Measurements from ENCODE around the gene IL2RA. TPM values are rescaled to one million over a fixed set of nuclear protein-coding genes. Genes with fewer than 3 reads are reported as not detected.

The IL2RA gene
- total RNA-seq, 6 donors from 2014 or later = 0.91 to 8.4 (median 4.0) TPM; not detected in 1

GRCh38 chr10:6080417-6080973, 18.3 kb upstream of the IL2RA start:
- TF ChIP-seq EP300 (IDR thresholded peaks at IDR 0.05) = no peak
- no peak for TF ChIP-seq POLR2AphosphoS5 (IDR thresholded peaks at IDR 0.05)
- TF ChIP-seq POLR2A (IDR thresholded peaks at IDR 0.05) = no peak
- TF ChIP-seq, protein P1, sequence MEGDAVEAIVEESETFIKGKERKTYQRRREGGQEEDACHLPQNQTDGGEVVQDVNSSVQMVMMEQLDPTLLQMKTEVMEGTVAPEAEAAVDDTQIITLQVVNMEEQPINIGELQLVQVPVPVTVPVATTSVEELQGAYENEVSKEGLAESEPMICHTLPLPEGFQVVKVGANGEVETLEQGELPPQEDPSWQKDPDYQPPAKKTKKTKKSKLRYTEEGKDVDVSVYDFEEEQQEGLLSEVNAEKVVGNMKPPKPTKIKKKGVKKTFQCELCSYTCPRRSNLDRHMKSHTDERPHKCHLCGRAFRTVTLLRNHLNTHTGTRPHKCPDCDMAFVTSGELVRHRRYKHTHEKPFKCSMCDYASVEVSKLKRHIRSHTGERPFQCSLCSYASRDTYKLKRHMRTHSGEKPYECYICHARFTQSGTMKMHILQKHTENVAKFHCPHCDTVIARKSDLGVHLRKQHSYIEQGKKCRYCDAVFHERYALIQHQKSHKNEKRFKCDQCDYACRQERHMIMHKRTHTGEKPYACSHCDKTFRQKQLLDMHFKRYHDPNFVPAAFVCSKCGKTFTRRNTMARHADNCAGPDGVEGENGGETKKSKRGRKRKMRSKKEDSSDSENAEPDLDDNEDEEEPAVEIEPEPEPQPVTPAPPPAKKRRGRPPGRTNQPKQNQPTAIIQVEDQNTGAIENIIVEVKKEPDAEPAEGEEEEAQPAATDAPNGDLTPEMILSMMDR (IDR thresholded peaks at IDR 0.05) = no peak
- WGBS, 2 donors = 73 to 82% methylated on average over 4 of the region's 4 CpGs
- no peak overlapping the region for H3K4me3 ChIP-seq
- no peak for ATAC-seq (ENCODE audit: low FRiP score in 2 of 2)
- DNase-seq = no peak
- peaks cover 0 to 16% (median 8%) of the 10 kb centered on the region in 4 donors for H3K4me1 ChIP-seq
- no peaks in the 10 kb centered on the region for H3K9me3 ChIP-seq
- H3K27me3 ChIP-seq = no peaks in the 10 kb centered on the region
- no peaks in the 10 kb centered on the region for H3K36me3 ChIP-seq
- no peak overlapping the region for H3K27ac ChIP-seq

DNA sequence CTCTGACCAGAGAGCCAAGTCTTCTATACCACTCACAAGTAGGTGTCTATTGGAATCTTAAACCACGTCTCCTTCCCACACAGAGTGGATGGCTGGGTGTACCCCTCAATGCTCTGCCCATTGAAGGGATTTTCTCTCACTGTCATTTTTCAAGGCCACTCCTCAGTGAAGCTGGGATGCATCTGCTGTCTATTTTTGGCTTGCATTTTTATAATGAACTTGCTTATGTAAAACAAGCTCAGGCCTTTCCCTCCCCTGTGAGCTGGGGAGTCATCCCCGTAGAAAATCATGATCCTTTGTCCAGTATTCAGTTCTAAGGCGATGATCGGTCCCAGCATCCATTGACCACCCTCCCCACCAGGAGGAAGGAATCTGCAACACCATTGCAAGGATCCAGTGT, 16.9 kb upstream of the IL2RA start:
- no peak overlapping the region for H3K4me3 ChIP-seq
- H3K4me1 ChIP-seq = peaks cover 0 to 13% (median 6%) of the 10 kb centered on the region in 4 donors
- H3K36me3 ChIP-seq = no peaks in the 10 kb centered on the region
- H3K27ac ChIP-seq = no peak overlapping the region
- H3K9me3 ChIP-seq = no peaks in the 10 kb centered on the region
- H3K27me3 ChIP-seq = no peaks in the 10 kb centered on the region
- DNase-seq (no peak), ATAC-seq (ENCODE audit: low FRiP score in 2 of 2) (no peak)
- WGBS, 2 donors = 69 to 96% methylated on average over 4 of the region's 4 CpGs
- TF ChIP-seq, protein P1 (IDR thresholded peaks at IDR 0.05) = no peak

DNA sequence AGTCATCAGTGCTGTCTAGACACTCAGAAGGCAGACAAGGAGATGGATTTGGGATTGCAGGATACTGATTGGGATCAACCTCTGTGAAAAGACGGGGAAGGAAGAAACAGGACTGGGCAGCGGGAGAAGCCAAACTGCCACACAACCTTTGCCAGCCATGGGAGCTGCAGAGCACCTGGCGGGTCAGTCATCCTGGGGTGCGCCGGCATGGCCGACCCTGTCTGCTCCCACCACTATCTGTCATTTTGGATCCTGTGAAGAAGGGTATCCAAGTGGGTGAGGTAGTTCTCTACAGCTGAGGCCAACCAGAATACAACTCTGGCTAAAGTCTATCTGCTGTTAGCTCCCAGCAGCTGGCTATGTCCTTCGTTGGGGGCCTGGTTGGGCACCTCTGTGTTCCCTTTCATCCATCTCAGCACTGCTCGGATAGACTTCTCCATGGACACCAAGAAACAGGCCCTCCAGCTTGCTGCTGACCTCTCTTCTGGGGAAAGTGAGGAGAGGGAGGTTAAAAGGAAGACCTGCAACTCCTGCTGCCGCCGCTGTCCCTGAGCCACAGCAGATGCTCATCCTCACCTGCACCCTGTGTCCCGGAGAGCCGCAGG, 15.0 kb upstream of the IL2RA start:
- Histone ChIP-seq H3K27ac (no peak overlapping the region), H3K36me3 (no peaks in the 10 kb centered on the region), H3K4me3 (no peak overlapping the region), H3K9me3 (no peaks in the 10 kb centered on the region), H3K4me1 (peaks cover 2 to 7% (median 5%) of the 10 kb centered on the region in 4 donors), H3K27me3 (no peaks in the 10 kb centered on the region)
- TF ChIP-seq POLR2A (IDR thresholded peaks at IDR 0.05) = no peak
- TF ChIP-seq, protein P1 (IDR thresholded peaks at IDR 0.05) = no peak
- TF ChIP-seq EP300 (IDR thresholded peaks at IDR 0.05) = no peak
- no peak for TF ChIP-seq POLR2AphosphoS5 (IDR thresholded peaks at IDR 0.05)
- WGBS, 2 donors = 82 to 83% methylated on average over 9 to 12 of the region's 12 CpGs
- DNase-seq (peak in 1 of 2 donors; percentile 46), ATAC-seq (ENCODE audit: low FRiP score in 2 of 2) (no peak)

GRCh38 chr10:6074489-6075301, 12.5 kb upstream of the IL2RA start:
- no peaks in the 10 kb centered on the region for H3K9me3 ChIP-seq
- ATAC-seq (ENCODE audit: low FRiP score in 2 of 2) (peak in 1 of 2 donors; percentile 62), DNase-seq (no peak)
- WGBS, 2 donors = 82 to 84% methylated on average over 17 of the region's 17 CpGs
- H3K4me3 ChIP-seq = no peak overlapping the region
- no peak overlapping the region for H3K27ac ChIP-seq
- peaks cover 18 to 25% (median 24%) of the 10 kb centered on the region in 4 donors for H3K4me1 ChIP-seq
- TF ChIP-seq POLR2AphosphoS5 (IDR thresholded peaks at IDR 0.05) = no peak
- no peak for TF ChIP-seq POLR2A (IDR thresholded peaks at IDR 0.05)
- TF ChIP-seq EP300 (IDR thresholded peaks at IDR 0.05) = no peak
- TF ChIP-seq, protein P1 (IDR thresholded peaks at IDR 0.05) = no peak
- H3K36me3 ChIP-seq = no peaks in the 10 kb centered on the region
- no peaks in the 10 kb centered on the region for H3K27me3 ChIP-seq

Measured in upper lobe of left lung (tissue), 6 donors.